ENCODE results near the gene C1orf94. TPM values are rescaled to one million over a fixed set of nuclear protein-coding genes. Genes with fewer than 3 reads are reported as not detected.

C1orf94 gene, protein sequence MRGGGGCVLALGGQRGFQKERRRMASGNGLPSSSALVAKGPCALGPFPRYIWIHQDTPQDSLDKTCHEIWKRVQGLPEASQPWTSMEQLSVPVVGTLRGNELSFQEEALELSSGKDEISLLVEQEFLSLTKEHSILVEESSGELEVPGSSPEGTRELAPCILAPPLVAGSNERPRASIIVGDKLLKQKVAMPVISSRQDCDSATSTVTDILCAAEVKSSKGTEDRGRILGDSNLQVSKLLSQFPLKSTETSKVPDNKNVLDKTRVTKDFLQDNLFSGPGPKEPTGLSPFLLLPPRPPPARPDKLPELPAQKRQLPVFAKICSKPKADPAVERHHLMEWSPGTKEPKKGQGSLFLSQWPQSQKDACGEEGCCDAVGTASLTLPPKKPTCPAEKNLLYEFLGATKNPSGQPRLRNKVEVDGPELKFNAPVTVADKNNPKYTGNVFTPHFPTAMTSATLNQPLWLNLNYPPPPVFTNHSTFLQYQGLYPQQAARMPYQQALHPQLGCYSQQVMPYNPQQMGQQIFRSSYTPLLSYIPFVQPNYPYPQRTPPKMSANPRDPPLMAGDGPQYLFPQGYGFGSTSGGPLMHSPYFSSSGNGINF
- polyA plus RNA-seq = 0.05 TPM in 1 of 3 replicates, not detected in the others
- polyA plus RNA-seq (2011; ENCODE audit: low read depth) = not detected
- not detected in 2 replicates for polyA plus RNA-seq (2011; cell fraction: cytosol; rRNA removed)
- not detected in 2 replicates for polyA plus RNA-seq (2011; cell fraction: nucleus; rRNA removed)
- polyA plus RNA-seq (2012; ENCODE audit: low replicate concordance) = not detected in 2 replicates
- polyA minus RNA-seq = not detected in 3 replicates
- not detected for polyA minus RNA-seq (2011; cell fraction: cytosol; rRNA and poly(A)+ RNA removed)
- polyA minus RNA-seq (2011; cell fraction: nucleus; rRNA and poly(A)+ RNA removed) = not detected in 2 replicates

DNA sequence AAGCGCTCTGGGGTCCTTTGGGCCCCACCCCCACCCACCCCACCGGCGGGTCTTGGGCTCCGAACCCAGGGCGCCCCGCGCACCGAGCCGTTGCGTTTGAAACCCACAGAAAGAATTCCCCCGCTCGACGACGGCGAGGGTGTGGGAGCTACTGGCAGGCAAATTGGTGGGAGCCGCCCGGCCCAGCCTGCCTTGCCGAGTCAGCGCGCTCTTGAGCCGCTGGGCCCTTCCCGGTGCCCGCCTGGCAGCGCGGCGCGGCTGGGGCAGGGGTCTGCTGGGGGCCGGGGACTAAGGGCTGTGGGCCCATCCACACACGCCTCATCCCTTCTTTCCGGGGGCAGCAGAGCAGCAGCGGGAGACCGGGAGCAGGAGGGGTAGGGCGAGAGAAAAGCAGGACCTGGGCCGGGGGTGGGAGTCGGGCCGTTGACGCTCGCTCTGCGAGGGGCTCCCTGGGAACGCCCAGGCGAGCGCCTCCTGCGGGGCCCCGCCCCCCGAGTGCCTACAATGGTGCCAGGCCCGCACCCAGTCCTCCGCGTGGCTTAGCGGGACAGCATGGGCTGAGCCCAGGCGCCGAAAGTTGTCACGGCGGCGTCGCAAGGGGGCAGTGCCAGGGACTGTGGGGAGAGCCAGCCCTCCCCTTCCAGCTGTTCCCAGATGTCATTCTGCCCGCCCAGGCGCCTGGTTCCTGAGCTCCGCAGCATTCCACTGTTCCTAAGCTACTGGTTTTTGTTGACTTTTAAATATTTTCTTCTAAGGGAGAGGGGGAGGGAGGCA, at the start of gene C1orf94:
Gene C1orf94 (plus strand): TSS at position 78 of the 774 bp plus-strand sequence. CDS start 883 bp downstream, outside the sequence.
- Histone ChIP-seq H3K9ac (ENCODE audit: control insufficient read depth, extremely low read depth, insufficient read depth, low read length) (no peak within 1 kb of the TSS), H3K4me3 (ENCODE audit: control insufficient read depth in 2 of 3, extremely low read depth in 1 of 3, insufficient read depth in 2 of 3, low read depth in 1 of 3, low read length in 3 of 3) (no peak within 1 kb of the TSS), H3K4me1 (ENCODE audit: control insufficient read depth, extremely low read depth, insufficient read depth, low read length) (no peaks in the 10 kb centered on the region), H3K27me3 (ENCODE audit: control insufficient read depth, extremely low read depth, insufficient read depth, low read length) (peaks cover 21% of the 10 kb centered on the region), H3K36me3 (ENCODE audit: control insufficient read depth in 2 of 2, extremely low read depth in 1 of 2, insufficient read depth in 2 of 2, low read length in 2 of 2) (no peaks in the 10 kb centered on the region), H3K79me2 (ENCODE audit: control insufficient read depth, insufficient read depth, low read length) (no peaks in the 10 kb centered on the region), H3K9me1 (ENCODE audit: control insufficient read depth, extremely low read depth, insufficient read depth, low read length) (no peaks in the 10 kb centered on the region), H4K20me1 (ENCODE audit: control insufficient read depth, extremely low read depth, insufficient read depth, low read length) (no peaks in the 10 kb centered on the region), H3K9me3 (ENCODE audit: control insufficient read depth, low read depth, low read length) (no peaks in the 10 kb centered on the region), H3K27ac (ENCODE audit: control insufficient read depth, insufficient read depth, low read length) (no peak within 1 kb of the TSS), H2AFZ (ENCODE audit: control insufficient read depth, low read length) (no peak within 1 kb of the TSS), H3K4me2 (ENCODE audit: control insufficient read depth, extremely low read depth, insufficient read depth, low read depth, low read length) (no peak within 1 kb of the TSS)
- dilution Hi-C loops (cut with MboI; ENCODE audit: extremely low pct_ligation_motif_present, low sequenced_read_pairs) = no loop called here
- TF ChIP-seq, protein P1, sequence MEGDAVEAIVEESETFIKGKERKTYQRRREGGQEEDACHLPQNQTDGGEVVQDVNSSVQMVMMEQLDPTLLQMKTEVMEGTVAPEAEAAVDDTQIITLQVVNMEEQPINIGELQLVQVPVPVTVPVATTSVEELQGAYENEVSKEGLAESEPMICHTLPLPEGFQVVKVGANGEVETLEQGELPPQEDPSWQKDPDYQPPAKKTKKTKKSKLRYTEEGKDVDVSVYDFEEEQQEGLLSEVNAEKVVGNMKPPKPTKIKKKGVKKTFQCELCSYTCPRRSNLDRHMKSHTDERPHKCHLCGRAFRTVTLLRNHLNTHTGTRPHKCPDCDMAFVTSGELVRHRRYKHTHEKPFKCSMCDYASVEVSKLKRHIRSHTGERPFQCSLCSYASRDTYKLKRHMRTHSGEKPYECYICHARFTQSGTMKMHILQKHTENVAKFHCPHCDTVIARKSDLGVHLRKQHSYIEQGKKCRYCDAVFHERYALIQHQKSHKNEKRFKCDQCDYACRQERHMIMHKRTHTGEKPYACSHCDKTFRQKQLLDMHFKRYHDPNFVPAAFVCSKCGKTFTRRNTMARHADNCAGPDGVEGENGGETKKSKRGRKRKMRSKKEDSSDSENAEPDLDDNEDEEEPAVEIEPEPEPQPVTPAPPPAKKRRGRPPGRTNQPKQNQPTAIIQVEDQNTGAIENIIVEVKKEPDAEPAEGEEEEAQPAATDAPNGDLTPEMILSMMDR (optimal IDR thresholded peaks at IDR 0.05 in 1 of 3, IDR thresholded peaks at IDR 0.05 in 1 of 3, conservative IDR thresholded peaks at IDR 0.05 in 1 of 3; ENCODE audit: extremely low read depth in 1 of 3, insufficient read depth in 2 of 3, low read length in 3 of 3) = peak in 2 of 3 experiments; percentile 2 to 30
- TF ChIP-seq EZH2 (IDR thresholded peaks at IDR 0.05; ENCODE audit: low read length) = no peak
- DNase-seq (ENCODE audit: low read depth, low spot score) (no peak), FAIRE-seq (no peak)

DNA sequence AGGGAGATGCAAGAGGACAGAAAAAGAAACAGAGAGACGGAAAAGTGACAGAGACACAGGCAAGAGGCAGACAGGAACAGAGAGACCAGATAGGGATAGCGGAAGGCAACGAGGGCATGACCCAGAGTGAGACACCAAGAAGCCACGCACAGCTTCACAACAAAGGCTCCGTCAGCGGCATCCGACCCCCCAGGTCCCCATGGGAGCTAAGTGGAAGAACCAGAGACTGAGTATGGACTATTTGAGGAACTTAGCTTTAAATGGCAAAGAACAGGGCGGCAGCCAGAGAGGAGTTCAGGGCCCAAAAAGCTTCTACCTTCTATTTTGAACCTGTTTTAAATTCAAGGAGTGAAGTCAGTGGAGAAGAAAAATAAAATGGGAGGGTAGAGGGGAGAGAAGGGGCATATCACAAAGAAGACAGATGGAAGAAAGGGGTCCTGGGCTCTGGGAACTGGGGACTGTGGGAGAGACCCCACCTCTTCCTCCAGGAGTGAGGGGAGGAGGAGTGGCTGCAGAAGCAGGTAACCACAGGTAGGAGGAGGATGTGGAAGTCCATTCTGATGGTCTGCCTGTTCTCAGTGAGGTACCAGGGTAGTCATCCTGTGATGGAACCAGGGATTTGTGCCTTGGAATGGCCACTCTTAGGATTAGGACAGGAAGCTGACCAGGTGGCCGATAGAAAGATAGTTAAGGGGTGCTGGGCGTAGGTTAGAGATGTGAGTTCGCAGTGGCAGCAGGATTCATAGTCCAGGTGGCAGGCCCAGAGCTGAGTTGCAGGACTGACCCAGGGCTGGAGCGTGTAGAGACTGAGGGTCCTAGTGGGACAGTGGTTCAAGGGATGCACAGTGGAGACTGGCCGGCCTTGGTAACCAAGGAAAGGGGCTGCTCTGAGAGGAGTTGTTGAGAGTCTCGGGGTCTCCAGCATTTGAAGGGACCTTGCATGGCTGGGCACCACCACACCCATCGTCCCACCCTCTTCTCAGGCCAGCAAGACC, 49.4 kb upstream of the C1orf94 start:
- H3K4me1 ChIP-seq (ENCODE audit: control insufficient read depth, extremely low read depth, insufficient read depth, low read length) = peaks cover 15% of the 10 kb centered on the region
- H3K27ac ChIP-seq (ENCODE audit: control insufficient read depth, insufficient read depth, low read length) = no peak overlapping the region
- FAIRE-seq (no peak), DNase-seq (ENCODE audit: low read depth, low spot score) (no peak)
- no peak overlapping the region for H3K4me3 ChIP-seq (ENCODE audit: control insufficient read depth in 2 of 3, extremely low read depth in 1 of 3, insufficient read depth in 2 of 3, low read depth in 1 of 3, low read length in 3 of 3)
- no peak overlapping the region for H3K9ac ChIP-seq (ENCODE audit: control insufficient read depth, extremely low read depth, insufficient read depth, low read length)
- H3K9me1 ChIP-seq (ENCODE audit: control insufficient read depth, extremely low read depth, insufficient read depth, low read length) = no peaks in the 10 kb centered on the region
- H3K9me3 ChIP-seq (ENCODE audit: control insufficient read depth, low read depth, low read length) = no peaks in the 10 kb centered on the region
- H3K36me3 ChIP-seq (ENCODE audit: control insufficient read depth in 2 of 2, extremely low read depth in 1 of 2, insufficient read depth in 2 of 2, low read length in 2 of 2) = no peaks in the 10 kb centered on the region
- H2AFZ ChIP-seq (ENCODE audit: control insufficient read depth, low read length) = no peak overlapping the region
- no peaks in the 10 kb centered on the region for H4K20me1 ChIP-seq (ENCODE audit: control insufficient read depth, extremely low read depth, insufficient read depth, low read length)
- dilution Hi-C loops (cut with MboI; ENCODE audit: extremely low pct_ligation_motif_present, low sequenced_read_pairs) = no loop called here
- TF ChIP-seq EZH2 (IDR thresholded peaks at IDR 0.05; ENCODE audit: low read length) = no peak
- TF ChIP-seq, protein P1 (optimal IDR thresholded peaks at IDR 0.05 in 1 of 3, IDR thresholded peaks at IDR 0.05 in 1 of 3, conservative IDR thresholded peaks at IDR 0.05 in 1 of 3; ENCODE audit: extremely low read depth in 1 of 3, insufficient read depth in 2 of 3, low read length in 3 of 3) = no peak
- no peak overlapping the region for H3K4me2 ChIP-seq (ENCODE audit: control insufficient read depth, extremely low read depth, insufficient read depth, low read depth, low read length)
- no peaks in the 10 kb centered on the region for H3K79me2 ChIP-seq (ENCODE audit: control insufficient read depth, insufficient read depth, low read length)
- H3K27me3 ChIP-seq (ENCODE audit: control insufficient read depth, extremely low read depth, insufficient read depth, low read length) = no peaks in the 10 kb centered on the region

Data from keratinocyte (primary cell).